Stomach (tissue), 4 donors: Measurements from ENCODE around the gene ZIC3.
"Not testable (repeated sequence)": the region's sequence is repeated elsewhere in the genome, so short reads cannot be mapped to it uniquely, and the experiment has no call there.

ENCODE experiments used
- EP300 ChIP-seq: sonication (generic); formaldehyde crosslinking; IDR thresholded peaks from one replicate; pipeline ENCODE4 v1.6.1; 2017; ENCODE audit warnings: antibody characterized with exemption
- POLR2A ChIP-seq, 4 donors: fragments of 450-650 bp; IDR thresholded peaks; one replicate each; pipeline ENCODE4 v1.6.1; 2016; ENCODE audit warnings: antibody characterized with exemption in 4 of 4, control low read depth in 2 of 4, mild to moderate bottlenecking in 1 of 4, moderate library complexity in 1 of 4
- POLR2AphosphoS5 ChIP-seq, 3 donors: sonication (generic); formaldehyde crosslinking; IDR thresholded peaks; one replicate each; pipeline ENCODE4 v1.6.1; 2016; ENCODE audit warnings: antibody characterized with exemption in 3 of 3
- TF ChIP-seq, protein P1 (sequence below), 7 experiments: fragments of 450-650 bp in 4 of 7; fragments of 200-600 bp in 3 of 7; sonication (generic) in 3 of 7; IDR thresholded peaks; one replicate each; pipeline ENCODE4 v1.5.1; 2016 to 2019; ENCODE audit warnings: antibody characterized with exemption in 7 of 7, control low read depth in 2 of 7, mild to moderate bottlenecking in 1 of 7

GRCh38 chrX:137552098-137552497, 13.8 kb upstream of the ZIC3 start:
- TF ChIP-seq EP300; POLR2A (IDR thresholded peaks at IDR 0.05); POLR2AphosphoS5 (IDR thresholded peaks at IDR 0.05): not testable (repeated sequence)
- TF ChIP-seq, protein P1, sequence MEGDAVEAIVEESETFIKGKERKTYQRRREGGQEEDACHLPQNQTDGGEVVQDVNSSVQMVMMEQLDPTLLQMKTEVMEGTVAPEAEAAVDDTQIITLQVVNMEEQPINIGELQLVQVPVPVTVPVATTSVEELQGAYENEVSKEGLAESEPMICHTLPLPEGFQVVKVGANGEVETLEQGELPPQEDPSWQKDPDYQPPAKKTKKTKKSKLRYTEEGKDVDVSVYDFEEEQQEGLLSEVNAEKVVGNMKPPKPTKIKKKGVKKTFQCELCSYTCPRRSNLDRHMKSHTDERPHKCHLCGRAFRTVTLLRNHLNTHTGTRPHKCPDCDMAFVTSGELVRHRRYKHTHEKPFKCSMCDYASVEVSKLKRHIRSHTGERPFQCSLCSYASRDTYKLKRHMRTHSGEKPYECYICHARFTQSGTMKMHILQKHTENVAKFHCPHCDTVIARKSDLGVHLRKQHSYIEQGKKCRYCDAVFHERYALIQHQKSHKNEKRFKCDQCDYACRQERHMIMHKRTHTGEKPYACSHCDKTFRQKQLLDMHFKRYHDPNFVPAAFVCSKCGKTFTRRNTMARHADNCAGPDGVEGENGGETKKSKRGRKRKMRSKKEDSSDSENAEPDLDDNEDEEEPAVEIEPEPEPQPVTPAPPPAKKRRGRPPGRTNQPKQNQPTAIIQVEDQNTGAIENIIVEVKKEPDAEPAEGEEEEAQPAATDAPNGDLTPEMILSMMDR (IDR thresholded peaks at IDR 0.05): not testable (repeated sequence)
